Hepatocyte (in vitro differentiated cells): ENCODE measurements around the gene HTR3E.

Source experiments
- EZH2 ChIP-seq: fragments of 200-600 bp; sonication (generic); IDR thresholded peaks from 2 replicates; pipeline ENCODE4 v1.6.1; 2016; ENCODE audit warnings: antibody characterized with exemption, mild to moderate bottlenecking, borderline replicate concordance
- TF ChIP-seq, protein P1 (sequence below): fragments of 200-600 bp; sonication (generic); IDR thresholded peaks from 2 replicates; pipeline ENCODE4 v1.5.1; 2016; ENCODE audit warnings: antibody characterized with exemption, mild to moderate bottlenecking; ENCODE audit not compliant: poor library complexity

DNA sequence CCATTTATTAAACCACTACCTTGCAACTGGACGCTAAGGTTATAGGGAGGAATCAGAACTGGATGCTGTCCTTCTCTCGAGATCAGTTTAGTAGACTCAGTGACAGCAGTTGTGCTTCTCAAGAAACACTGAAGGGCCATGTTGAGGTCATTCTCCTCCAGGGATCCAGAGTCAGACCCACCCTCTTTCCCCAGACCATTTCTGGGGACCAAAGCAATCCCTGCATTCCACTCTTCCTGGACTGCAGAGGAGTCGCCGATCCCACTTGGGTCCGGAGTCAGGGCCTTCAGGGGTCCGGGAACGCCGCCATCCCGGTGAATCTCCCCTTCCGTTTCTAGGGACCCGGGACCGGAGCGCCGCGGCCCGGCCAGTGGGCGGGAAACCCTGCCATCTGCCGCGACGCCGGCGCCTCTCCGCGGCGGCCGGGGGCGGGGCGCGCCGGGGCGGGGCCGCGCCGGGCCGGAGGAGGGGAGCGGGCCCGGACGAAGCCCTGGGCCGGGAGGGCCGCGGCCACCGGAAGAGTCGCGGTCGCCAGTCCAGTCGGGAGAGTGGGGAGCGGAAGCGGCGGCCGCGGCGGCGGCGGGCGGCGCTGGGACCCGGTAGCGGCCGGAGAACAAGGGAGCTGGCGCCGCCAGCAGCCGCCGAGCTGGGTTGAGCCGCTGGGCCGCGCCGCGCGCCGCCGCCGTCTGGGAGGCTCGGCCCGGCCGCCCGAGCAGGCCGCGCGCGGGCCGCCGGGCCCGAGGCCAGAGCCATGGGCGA lies 58.2 kb downstream of the HTR3E start, which contains the start of gene DVL3:
- TF ChIP-seq, protein P1, sequence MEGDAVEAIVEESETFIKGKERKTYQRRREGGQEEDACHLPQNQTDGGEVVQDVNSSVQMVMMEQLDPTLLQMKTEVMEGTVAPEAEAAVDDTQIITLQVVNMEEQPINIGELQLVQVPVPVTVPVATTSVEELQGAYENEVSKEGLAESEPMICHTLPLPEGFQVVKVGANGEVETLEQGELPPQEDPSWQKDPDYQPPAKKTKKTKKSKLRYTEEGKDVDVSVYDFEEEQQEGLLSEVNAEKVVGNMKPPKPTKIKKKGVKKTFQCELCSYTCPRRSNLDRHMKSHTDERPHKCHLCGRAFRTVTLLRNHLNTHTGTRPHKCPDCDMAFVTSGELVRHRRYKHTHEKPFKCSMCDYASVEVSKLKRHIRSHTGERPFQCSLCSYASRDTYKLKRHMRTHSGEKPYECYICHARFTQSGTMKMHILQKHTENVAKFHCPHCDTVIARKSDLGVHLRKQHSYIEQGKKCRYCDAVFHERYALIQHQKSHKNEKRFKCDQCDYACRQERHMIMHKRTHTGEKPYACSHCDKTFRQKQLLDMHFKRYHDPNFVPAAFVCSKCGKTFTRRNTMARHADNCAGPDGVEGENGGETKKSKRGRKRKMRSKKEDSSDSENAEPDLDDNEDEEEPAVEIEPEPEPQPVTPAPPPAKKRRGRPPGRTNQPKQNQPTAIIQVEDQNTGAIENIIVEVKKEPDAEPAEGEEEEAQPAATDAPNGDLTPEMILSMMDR = no peak
- TF ChIP-seq EZH2 = no peak
